Activated gamma-delta T cell treated with anti-CD3 and anti-CD28 coated beads, Interleukin-2, amount 50 U/mL, for 16 hours (primary cell): ENCODE data around the gene LIFR.

Source experiments
- DNase-seq: peaks from one replicate; pipeline ENCODE4 v3.0.0-alpha.2; 2020; ENCODE audit warnings: low read depth

The LIFR gene

GRCh38 chr5:38465702-38466423 lies 90.6 kb downstream of the LIFR start:
- no peak for DNase-seq

DNA sequence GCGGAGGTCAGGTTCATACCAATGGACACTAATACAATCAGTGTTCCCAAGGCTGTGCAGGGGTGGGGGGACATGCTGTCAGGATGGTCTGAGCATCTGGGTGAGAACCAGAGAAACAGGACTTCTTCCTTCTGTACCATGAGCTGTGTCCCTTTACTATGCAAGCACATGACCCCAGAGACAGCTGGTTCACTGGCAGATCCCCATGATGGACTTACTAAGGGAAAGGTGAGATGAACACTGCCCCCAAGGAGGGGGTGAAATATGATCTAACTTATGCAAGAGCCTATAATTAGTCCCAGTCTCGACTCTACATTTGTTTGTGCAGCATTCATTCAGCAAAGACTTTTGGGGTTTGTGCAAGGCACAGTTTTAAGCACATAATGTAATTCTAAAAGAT lies 91.4 kb downstream of the LIFR start:
- no peak for DNase-seq

DNA sequence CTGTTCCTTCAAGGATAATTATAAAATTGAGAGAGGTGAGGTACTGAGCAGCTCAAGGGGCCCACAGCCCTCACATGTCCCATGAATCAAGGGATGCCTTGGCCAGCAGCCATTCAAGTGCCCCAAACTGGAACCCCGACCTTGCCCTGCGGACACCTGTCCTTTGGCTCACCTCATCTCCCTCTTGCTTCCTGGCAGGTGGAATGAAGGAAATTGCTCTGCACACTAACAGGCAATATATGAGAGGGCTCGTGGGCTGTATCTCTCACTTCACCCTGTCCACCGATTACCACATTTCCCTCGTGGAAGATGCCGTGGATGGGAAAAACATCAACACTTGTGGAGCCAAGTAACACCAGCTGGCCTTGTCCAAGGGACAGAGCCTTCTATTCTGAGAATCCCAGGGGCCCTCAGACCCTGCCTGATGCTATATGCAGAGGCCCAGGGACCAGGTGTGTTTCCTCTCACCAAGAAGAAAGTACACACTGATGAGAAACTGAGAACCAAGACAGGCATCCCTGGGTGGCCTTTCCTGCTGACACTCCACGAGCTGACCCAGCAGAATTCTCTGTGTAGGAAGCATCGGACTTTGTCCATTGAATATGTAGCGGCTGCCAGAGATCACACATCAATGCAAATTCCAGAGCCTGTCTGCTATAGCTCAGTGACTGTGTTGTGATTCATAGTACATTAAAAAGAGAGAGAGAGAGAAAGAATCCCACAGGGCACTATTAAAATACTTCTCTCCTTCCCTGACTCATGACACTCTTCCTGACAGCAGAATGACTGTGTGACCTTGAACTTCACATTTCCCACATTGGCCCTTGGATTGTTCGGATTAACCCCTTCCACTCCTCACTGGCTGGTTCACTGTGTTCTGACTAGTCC lies 92.6 kb downstream of the LIFR start:
- DNase-seq: no peak

- DNase-seq: no peak
Measured at GRCh38 chr5:38462976-38463633, 93.3 kb downstream of the LIFR start.

GRCh38 chr5:38458174-38458573 lies 98.3 kb downstream of the LIFR start:
- DNase-seq: no peak

- no peak for DNase-seq
Measured at GRCh38 chr5:38456657-38457399, 99.6 kb downstream of the LIFR start.

DNA sequence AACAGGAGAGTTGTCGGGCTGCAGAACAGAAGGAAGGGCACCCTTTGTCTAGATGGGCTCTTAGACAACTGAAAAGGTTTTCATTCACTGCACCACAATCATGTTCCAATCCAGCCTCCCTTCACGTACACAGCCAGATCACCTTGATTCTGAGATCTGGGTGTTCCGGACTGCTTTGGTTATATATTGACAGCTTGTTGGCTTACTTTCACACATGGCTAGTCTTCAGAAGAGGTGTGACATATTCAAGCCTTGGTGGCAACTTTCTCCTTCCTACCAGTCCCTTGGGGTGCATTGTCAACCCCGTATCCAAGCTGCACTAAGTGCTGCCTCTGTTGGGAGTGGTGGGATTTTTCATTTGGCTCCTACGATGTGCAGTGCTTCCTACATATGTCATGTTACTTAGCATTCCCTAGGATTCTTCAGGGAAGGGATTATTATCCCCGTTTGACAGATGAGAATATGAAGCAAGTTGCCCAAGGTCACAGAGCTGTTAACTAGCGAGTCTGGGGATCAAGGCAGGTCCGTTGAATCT lies 100.6 kb downstream of the LIFR start:
- no peak for DNase-seq

- DNase-seq: no peak
Measured at GRCh38 chr5:38453921-38454320, 102.5 kb downstream of the LIFR start.

DNA sequence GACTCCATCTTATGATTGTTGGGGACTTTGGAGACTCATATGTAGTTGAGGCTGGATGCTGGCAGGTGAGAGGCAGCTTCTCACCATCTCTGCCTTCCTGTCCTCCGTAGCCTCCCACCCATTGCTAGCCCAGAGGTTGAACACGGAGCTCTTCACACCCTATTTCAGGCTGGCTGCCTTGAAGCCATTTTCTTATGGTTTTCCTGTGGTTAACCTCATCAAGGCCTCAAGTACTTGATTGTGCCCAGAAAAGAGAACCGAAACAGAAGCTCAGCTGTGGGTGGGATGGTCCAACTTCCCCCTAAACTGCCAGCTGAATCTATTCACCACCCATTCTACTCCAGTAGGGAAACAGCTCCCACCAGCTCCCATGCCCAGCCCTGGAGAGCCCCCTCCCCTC lies 102.9 kb downstream of the LIFR start:
- peak; percentile 36 for DNase-seq

- no peak for DNase-seq
Measured at GRCh38 chr5:38452201-38452600, 104.2 kb downstream of the LIFR start.

GRCh38 chr5:38451074-38451725 lies 105.2 kb downstream of the LIFR start:
- DNase-seq: no peak

DNA sequence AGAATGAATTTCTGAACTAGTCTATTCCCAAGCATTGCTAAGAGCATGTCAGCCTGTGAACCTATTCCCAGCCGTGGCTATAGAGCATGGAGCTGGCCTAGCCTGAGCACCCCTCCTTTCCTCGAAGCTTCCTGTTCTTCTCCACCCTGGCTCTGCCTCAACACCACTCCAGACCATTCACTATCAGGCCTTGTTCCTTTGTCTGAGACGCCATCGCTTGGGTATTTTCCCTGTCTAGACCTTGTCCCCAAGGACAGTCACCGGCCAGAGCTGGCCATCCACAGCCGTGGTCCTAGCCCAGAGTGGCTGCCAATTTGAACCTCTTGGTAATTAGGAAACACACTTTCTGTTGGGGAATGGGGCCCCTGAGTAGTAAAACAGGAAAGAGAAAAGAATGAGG lies 105.8 kb downstream of the LIFR start:
- DNase-seq: no peak

GRCh38 chr5:38448568-38449350 lies 107.7 kb downstream of the LIFR start:
- DNase-seq: no peak

DNA sequence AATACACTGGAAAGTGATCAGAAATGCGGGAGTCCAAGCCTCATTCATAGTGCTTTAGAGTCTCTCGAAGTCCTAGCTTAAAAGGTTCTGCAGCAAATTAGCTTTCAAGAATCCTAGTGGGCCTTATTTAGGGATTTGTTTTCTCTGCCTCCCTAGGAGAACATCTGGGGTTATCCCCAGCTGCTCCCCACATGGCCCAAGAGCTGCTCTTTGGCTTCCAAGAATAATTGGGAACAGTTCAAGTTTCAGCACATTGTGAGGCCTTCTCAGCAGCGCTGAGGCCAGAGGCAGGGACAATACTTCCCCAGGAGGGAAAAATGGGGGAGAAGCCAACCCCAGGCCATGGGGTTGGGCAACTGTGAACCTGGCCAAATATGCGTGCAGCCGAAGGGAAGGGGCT lies 108.7 kb downstream of the LIFR start:
- DNase-seq: no peak

DNA sequence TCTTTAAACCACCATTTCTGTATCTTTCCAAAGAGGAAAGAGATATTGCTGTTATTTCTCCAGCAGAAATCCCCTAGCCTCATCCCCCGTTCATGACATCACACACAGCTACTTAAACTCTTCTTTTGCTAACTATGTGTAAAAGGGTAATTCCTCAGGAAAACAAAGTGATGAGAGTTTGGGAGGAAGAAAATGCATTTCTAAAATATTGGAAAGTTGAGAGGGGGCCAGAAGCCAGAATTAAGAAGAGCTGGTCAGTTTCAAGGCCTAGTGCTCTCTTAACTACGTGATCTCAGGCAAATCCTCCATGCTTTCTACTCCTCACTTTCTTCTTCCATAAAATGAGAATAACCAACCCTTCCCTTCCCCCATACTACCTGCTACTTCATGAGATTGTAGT lies 109.4 kb downstream of the LIFR start:
- DNase-seq: no peak

DNA sequence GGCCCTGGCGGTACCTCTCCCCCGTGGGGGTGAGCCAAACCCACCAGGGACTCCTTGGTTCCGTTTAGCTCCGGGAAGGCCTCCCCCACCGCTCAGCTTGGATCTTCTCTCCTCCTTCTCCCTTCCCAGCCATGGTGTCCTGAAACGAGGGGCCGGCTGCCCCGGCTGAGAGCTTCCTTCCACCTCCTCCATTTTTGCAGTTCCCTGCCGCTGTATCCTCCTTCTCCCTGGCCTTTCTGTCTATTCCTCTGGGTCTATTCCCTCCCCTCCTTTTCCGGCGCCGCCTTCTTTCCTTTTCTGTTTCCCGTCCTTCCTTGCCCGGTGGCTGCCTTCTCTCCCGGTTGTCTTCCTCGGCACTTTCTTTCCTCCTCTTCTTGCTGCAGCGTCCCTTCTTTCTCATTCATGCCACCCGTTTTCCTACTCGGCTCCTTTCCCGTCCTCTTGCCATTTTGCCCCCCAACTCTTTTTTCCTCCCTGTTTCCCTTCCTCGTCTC lies 110.4 kb downstream of the LIFR start:
- DNase-seq: no peak

GRCh38 chr5:38445374-38446028 lies 110.9 kb downstream of the LIFR start:
- DNase-seq: no peak

DNA sequence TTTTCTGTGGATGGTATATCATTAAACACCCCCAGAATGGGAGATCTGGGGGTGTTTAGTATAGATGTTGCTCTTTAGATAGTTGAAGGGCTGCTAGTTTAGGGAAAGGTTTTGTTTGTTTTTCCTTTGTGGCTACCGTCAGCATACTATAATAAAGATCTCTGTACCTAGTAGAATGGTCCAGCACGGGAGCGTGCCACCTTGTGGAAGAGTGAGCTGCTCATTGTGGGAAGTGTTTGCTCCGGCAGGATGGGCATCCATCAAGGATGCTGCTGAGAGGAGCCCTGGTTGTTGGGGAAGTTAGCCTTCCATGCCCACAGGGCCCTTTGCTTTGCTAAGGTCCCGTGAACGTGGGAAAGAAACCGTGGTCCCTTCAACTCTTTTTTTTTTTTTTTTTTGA lies 113.1 kb downstream of the LIFR start:
- no peak for DNase-seq

GRCh38 chr5:38442247-38442573 lies 114.2 kb downstream of the LIFR start:
- DNase-seq: no peak
